DND-41 (cell line): ENCODE results near the gene AFAP1L1.

Experiments used
- ATAC-seq: fragments of 200-7000 bp; cut with Tn5 transposase; 3 replicates; pipeline ENCODE4 v1.9.1; 2021; ENCODE audit warnings: low read depth; ENCODE audit not compliant: insufficient read depth
- DNase-seq: peaks from one replicate; pipeline ENCODE4 v3.0.0-alpha.2; 2020
- H2AFZ ChIP-seq: 2 replicates; pipeline ENCODE4 v1.6.0; 2012; ENCODE audit warnings: low read depth, low read length
- H3K27ac ChIP-seq: 2 replicates; pipeline ENCODE4 v1.5.1; 2012; ENCODE audit warnings: low read length, inconsistent platforms
- H3K27me3 ChIP-seq: fragments of 200-600 bp; sonication (generic); 2 replicates; pipeline ENCODE4 v1.6.0; 2012; ENCODE audit warnings: low read length, mild to moderate bottlenecking, inconsistent platforms; ENCODE audit not compliant: insufficient read depth, poor library complexity
- H3K36me3 ChIP-seq: 2 replicates; pipeline ENCODE4 v1.5.1; 2012; ENCODE audit warnings: low read length, inconsistent platforms; ENCODE audit not compliant: insufficient read depth
- H3K4me1 ChIP-seq: 2 replicates; pipeline ENCODE4 v1.5.1; 2012; ENCODE audit warnings: mild to moderate bottlenecking, low read length; ENCODE audit not compliant: insufficient read depth
- H3K4me2 ChIP-seq: 2 replicates; pipeline ENCODE4 v1.6.0; 2012; ENCODE audit warnings: mild to moderate bottlenecking, moderate library complexity, low read length, inconsistent platforms; ENCODE audit not compliant: insufficient read depth
- H3K4me3 ChIP-seq, 2 experiments: fragments of 200-600 bp in 1 of 2; shearing (Covaris generic) in 1 of 2; 2 replicates each; pipeline ENCODE4 v1.5.1; 2012 to 2016; ENCODE audit warnings: inconsistent platforms in 2 of 2, low read length in 2 of 2, mild to moderate bottlenecking in 2 of 2, low read depth in 1 of 2, moderate library complexity in 1 of 2
- H3K79me2 ChIP-seq: 2 replicates; pipeline ENCODE4 v1.6.0; 2012; ENCODE audit warnings: low read length, inconsistent platforms; ENCODE audit not compliant: insufficient read depth
- H3K9ac ChIP-seq: 2 replicates; pipeline ENCODE4 v1.6.0; 2012; ENCODE audit warnings: low read depth, mild to moderate bottlenecking, inconsistent platforms, low read length, moderate library complexity
- H3K9me3 ChIP-seq: 2 replicates; pipeline ENCODE4 v1.5.1; 2012; ENCODE audit warnings: low read length, moderate library complexity, mild to moderate bottlenecking, inconsistent platforms; ENCODE audit not compliant: insufficient read depth, severe bottlenecking
- H4K20me1 ChIP-seq: 2 replicates; pipeline ENCODE4 v1.6.0; 2012; ENCODE audit warnings: low read length; ENCODE audit not compliant: insufficient read depth
- EZH2 ChIP-seq: IDR thresholded peaks from 3 replicates; pipeline ENCODE4 v1.6.1; 2012; ENCODE audit warnings: borderline replicate concordance, low read depth, mild to moderate bottlenecking, moderate library complexity, low read length, inconsistent platforms; ENCODE audit not compliant: severe bottlenecking
- TF ChIP-seq, protein P1 (sequence below): IDR thresholded peaks from 2 replicates; pipeline ENCODE4 v1.5.1; 2012; ENCODE audit warnings: borderline replicate concordance, low read length, moderate library complexity, mild to moderate bottlenecking; ENCODE audit not compliant: poor library complexity, severe bottlenecking; ENCODE audit errors: extremely low read depth

AFAP1L1 gene

DNA sequence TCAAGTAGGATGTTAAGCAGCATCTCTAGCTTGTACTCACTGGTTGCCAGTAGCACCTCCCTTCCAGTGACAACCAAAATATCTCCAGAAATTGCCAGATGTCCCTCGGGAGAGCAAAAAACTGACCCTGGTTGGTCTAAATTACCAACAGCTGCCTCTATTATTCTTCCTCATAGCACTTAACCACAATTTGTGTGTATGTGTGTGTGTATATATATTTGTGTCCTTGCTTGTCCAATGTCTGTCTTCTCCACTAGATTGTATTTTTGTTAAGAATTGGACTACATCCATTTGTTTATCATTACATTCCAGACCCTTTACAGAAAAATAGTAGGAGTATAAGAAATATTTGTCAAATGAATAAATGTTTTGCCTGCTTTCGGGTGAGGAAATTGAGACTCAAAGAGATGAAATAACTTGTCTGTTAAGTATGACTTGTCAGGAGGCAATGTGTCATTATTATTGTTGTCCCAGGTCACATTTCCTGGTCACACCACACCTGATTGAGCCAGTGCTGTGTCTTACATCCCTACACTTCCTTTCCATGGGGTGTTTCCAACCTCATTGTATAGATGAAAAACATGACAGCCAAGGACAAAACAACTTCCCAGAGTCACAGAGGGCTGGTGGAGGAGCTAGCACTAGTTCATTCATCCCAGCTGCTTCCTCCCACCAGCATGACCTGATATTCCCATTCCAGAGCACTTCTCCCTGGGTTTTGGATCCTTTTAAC lies 62.2 kb downstream of the AFAP1L1 start:
- Histone ChIP-seq H2AFZ (no peak overlapping the region), H3K9ac (no peak overlapping the region), H3K4me1 (no peaks in the 10 kb centered on the region), H4K20me1 (no peaks in the 10 kb centered on the region), H3K36me3 (no peaks in the 10 kb centered on the region), H3K4me3 (no peak overlapping the region), H3K27me3 (no peaks in the 10 kb centered on the region), H3K79me2 (no peaks in the 10 kb centered on the region), H3K27ac (no peak overlapping the region), H3K4me2 (no peak overlapping the region), H3K9me3 (no peaks in the 10 kb centered on the region)
- no peak for DNase-seq
- ATAC-seq, result no peak
- TF ChIP-seq EZH2, result no peak
- TF ChIP-seq, protein P1, sequence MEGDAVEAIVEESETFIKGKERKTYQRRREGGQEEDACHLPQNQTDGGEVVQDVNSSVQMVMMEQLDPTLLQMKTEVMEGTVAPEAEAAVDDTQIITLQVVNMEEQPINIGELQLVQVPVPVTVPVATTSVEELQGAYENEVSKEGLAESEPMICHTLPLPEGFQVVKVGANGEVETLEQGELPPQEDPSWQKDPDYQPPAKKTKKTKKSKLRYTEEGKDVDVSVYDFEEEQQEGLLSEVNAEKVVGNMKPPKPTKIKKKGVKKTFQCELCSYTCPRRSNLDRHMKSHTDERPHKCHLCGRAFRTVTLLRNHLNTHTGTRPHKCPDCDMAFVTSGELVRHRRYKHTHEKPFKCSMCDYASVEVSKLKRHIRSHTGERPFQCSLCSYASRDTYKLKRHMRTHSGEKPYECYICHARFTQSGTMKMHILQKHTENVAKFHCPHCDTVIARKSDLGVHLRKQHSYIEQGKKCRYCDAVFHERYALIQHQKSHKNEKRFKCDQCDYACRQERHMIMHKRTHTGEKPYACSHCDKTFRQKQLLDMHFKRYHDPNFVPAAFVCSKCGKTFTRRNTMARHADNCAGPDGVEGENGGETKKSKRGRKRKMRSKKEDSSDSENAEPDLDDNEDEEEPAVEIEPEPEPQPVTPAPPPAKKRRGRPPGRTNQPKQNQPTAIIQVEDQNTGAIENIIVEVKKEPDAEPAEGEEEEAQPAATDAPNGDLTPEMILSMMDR, result no peak

DNA sequence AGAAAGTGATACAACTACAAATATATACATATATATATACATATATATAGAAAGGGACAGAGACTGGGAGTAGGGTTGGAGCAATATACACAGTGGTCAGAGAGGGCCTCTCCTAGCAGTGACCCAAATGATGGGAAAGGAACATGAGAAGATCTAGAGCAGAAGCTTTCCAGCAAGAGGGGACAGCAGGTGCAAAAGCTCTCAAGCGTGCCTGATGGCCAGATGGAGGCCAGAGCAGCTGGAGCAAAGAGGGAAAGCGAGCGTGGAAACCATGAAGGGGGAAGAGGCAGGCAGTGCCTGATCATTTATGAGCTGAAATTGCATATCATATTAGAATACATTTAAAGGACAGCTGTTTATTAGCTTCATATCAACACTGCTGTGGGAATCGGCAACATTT lies 66.1 kb downstream of the AFAP1L1 start:
- Histone ChIP-seq H2AFZ (no peak overlapping the region), H3K4me1 (no peaks in the 10 kb centered on the region), H3K9ac (no peak overlapping the region), H3K9me3 (no peaks in the 10 kb centered on the region), H3K79me2 (no peaks in the 10 kb centered on the region), H3K4me2 (no peak overlapping the region), H3K27ac (no peak overlapping the region), H3K27me3 (no peaks in the 10 kb centered on the region), H3K36me3 (no peaks in the 10 kb centered on the region), H4K20me1 (no peaks in the 10 kb centered on the region), H3K4me3 (no peak overlapping the region)
- ATAC-seq (no peak), DNase-seq (no peak)
- TF ChIP-seq EZH2, result no peak
- TF ChIP-seq, protein P1, result no peak

DNA sequence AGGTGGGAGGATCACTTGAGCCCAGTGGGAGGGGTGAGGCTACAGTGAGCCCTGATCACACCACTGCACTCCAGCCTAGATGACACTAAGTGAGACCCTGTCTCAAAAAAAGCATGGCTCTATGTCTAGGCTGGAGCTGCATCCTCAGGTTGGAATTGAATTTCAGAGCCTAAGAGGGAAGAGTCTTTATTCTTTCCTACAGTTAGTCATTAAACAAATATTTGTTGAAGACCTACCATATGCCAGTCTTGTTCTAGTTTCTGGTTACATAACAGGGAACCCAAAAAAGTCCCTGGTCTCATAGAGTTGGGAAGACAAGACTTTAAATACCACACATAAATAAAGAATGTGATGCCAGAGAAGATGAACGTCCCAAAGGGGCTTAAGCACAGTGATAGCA lies 66.7 kb downstream of the AFAP1L1 start:
- no peaks in the 10 kb centered on the region for H3K79me2 ChIP-seq
- no peak for DNase-seq
- no peak overlapping the region for H3K4me2 ChIP-seq
- no peaks in the 10 kb centered on the region for H3K9me3 ChIP-seq
- no peak overlapping the region for H2AFZ ChIP-seq
- no peak overlapping the region for H3K27ac ChIP-seq
- H4K20me1 ChIP-seq, result no peaks in the 10 kb centered on the region
- H3K36me3 ChIP-seq, result no peaks in the 10 kb centered on the region
- no peak overlapping the region for H3K4me3 ChIP-seq
- no peaks in the 10 kb centered on the region for H3K4me1 ChIP-seq
- ATAC-seq, result no peak
- no peaks in the 10 kb centered on the region for H3K27me3 ChIP-seq
- TF ChIP-seq EZH2, result no peak
- TF ChIP-seq, protein P1, result no peak
- H3K9ac ChIP-seq, result no peak overlapping the region
